GM12872 (cell line): Measurements from ENCODE around the gene FLYWCH1.

Experiments used
- CTCF ChIP-seq: IDR thresholded peaks from 3 replicates; pipeline ENCODE4 v1.5.1; 2011; ENCODE audit warnings: low read depth, mild to moderate bottlenecking, low read length, moderate library complexity; ENCODE audit not compliant: insufficient read depth

FLYWCH1 gene

DNA sequence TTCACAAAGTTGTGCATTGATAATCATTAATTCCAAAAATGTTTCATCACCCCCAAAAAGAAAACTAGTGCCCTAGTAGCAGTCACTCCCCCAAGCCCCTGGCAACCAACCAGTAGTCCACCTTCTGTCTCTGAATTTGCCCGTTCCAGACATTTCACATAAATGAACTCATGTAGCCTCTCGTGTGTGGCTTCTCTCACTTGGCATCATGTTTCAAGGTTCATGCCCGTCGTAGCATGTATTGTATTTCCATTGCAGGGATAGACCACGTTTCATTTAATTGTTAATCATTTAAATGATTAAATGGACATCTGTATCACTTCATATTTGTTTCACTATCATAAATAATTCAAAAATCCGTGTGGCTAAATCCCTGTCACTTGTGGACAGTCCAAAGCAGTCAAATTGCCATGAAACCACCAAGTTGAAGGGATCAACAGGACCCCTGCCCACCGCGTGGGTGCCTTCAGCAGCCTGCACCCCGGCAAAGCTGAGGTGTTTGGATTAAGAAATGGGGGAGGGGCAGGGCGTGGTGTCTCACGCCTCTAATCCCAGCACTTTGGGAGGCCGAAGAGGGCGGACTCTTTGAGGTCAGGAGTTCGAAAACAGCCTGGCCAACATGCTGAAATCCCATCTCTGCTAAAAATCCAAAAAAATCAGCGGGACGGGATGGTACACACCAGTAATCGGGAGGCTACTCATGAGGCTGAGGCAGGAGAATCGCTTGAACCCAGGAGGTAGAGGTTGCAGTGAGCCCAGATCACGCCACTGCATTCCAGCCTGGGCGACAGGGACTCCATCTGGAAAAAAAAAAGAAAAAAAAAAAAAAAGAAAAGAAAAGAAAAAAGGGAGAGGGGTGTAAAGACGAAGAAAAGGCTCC lies 37.5 kb upstream of the FLYWCH1 start:
- TF ChIP-seq CTCF: no peak

- peak; percentile 89 for TF ChIP-seq CTCF
These were observed 36.8 kb upstream of the FLYWCH1 start for GRCh38 chr16:2874912-2875362.

DNA sequence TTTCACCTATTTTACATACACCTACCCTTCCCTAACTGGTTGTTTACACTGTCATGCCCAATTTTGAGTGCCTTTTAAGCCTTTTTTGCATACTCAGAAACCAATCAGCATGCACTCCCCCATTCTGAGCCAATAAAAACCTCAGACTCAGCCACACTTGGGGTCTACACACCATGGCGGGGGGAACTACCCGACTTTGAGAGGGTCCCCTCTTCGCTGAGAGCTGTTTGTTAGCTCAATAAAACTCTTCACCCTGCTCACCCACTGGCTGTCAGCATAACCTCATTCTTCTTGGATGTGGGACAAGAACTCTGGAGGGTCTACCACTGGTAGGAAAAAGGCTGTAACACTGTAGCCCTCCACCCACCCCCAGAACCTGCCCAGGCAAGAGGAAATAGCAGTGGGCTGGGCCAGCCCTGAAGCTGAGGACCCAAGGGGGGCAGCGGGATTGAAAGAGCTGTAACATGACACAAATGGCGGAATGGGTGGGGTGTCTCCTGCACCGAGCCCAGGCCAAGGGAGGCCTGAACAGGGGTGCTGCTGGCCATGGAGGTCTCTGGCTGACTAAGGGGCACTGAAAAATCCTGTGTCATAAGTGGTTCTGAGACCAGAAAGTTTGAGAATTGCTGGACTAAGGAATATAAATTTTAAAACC lies 31.8 kb upstream of the FLYWCH1 start:
- TF ChIP-seq CTCF: no peak

- no peak for TF ChIP-seq CTCF
These were observed 29.7 kb upstream of the FLYWCH1 start for GRCh38 chr16:2881783-2882649.

- TF ChIP-seq CTCF: 0 out of 3 replicates have a peak, but pooled peaks have one; percentile 15
These were observed 28.9 kb upstream of the FLYWCH1 start, which contains the start of gene FLYWCH2 for GRCh38 chr16:2882650-2883457. FLYWCH2 (plus strand) TSS chr16:2883215; CDS start chr16:2896450, 13,235 bp downstream.

DNA sequence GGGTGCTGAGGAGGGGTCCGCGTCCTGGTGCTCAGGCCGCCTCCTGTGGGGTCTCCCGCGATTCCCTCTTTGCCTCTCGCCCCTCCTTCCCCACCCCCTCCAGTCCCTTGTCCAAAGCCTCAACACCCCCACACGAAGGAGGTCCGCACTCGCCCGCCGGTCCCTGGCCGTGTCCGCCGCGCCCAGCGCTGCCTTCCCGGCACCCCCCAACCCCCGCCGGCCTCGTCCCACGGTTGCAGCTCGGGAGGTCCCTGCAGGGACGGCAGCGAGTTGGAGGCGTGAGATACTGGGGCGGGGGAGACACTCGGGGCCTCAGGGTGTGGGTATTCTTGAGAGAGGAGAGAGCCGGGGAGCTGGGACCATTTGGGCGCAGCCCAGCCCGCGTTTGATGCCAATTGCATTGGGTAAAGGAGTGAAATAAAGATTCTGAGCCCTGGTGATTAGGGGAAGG lies 28.2 kb upstream of the FLYWCH1 start:
- no peak for TF ChIP-seq CTCF
